ENCODE results near the gene CSRNP3.

Gene CSRNP3

GRCh38 chr2:165561516-165561915, 92.0 kb downstream of the CSRNP3 start:
- Histone ChIP-seq H3K4me3 (ENCODE audit: insufficient read length, low read depth) (no peak overlapping the region), H3K9ac (ENCODE audit: insufficient read length, low read depth) (no peak overlapping the region), H3K27me3 (ENCODE audit: insufficient read depth, insufficient read length) (no peaks in the 10 kb centered on the region), H3K4me1 (ENCODE audit: insufficient read depth, insufficient read length) (no peaks in the 10 kb centered on the region), H3K36me3 (ENCODE audit: insufficient read depth, insufficient read length, low read length) (no peaks in the 10 kb centered on the region), H3K9me3 (ENCODE audit: insufficient read depth, low read length) (no peaks in the 10 kb centered on the region)
- DNase-seq (ENCODE audit: low read depth, low spot score) = no peak
- TF ChIP-seq SUZ12 (IDR thresholded peaks at IDR 0.05; ENCODE audit: extremely low read depth, insufficient read depth, insufficient read length) (no peak), YY1 (IDR thresholded peaks at IDR 0.05; ENCODE audit: insufficient read depth, insufficient read length) (no peak), ZNF274 (IDR thresholded peaks at IDR 0.05; ENCODE audit: low read depth, low read length) (no peak)

- Histone ChIP-seq H3K9me3 (ENCODE audit: insufficient read depth, low read length) (no peaks in the 10 kb centered on the region), H3K36me3 (ENCODE audit: insufficient read depth, insufficient read length, low read length) (no peaks in the 10 kb centered on the region), H3K27me3 (ENCODE audit: insufficient read depth, insufficient read length) (no peaks in the 10 kb centered on the region), H3K9ac (ENCODE audit: insufficient read length, low read depth) (no peak overlapping the region), H3K4me3 (ENCODE audit: insufficient read length, low read depth) (no peak overlapping the region), H3K4me1 (ENCODE audit: insufficient read depth, insufficient read length) (no peaks in the 10 kb centered on the region)
- DNase-seq (ENCODE audit: low read depth, low spot score) = no peak
- TF ChIP-seq ZNF274 (IDR thresholded peaks at IDR 0.05; ENCODE audit: low read depth, low read length) = no peak
- no peak for TF ChIP-seq YY1 (IDR thresholded peaks at IDR 0.05; ENCODE audit: insufficient read depth, insufficient read length)
- TF ChIP-seq SUZ12 (IDR thresholded peaks at IDR 0.05; ENCODE audit: extremely low read depth, insufficient read depth, insufficient read length) = no peak
Observed at GRCh38 chr2:165562233-165562632, 92.7 kb downstream of the CSRNP3 start.

- no peaks in the 10 kb centered on the region for H3K27me3 ChIP-seq (ENCODE audit: insufficient read depth, insufficient read length)
- DNase-seq (ENCODE audit: low read depth, low spot score) = peak; percentile 11
- H3K36me3 ChIP-seq (ENCODE audit: insufficient read depth, insufficient read length, low read length) = no peaks in the 10 kb centered on the region
- H3K4me1 ChIP-seq (ENCODE audit: insufficient read depth, insufficient read length) = no peaks in the 10 kb centered on the region
- no peaks in the 10 kb centered on the region for H3K9me3 ChIP-seq (ENCODE audit: insufficient read depth, low read length)
- no peak overlapping the region for H3K4me3 ChIP-seq (ENCODE audit: insufficient read length, low read depth)
- TF ChIP-seq ZNF274 (IDR thresholded peaks at IDR 0.05; ENCODE audit: low read depth, low read length) (no peak), YY1 (IDR thresholded peaks at IDR 0.05; ENCODE audit: insufficient read depth, insufficient read length) (no peak), SUZ12 (IDR thresholded peaks at IDR 0.05; ENCODE audit: extremely low read depth, insufficient read depth, insufficient read length) (no peak)
- H3K9ac ChIP-seq (ENCODE audit: insufficient read length, low read depth) = no peak overlapping the region
Observed at GRCh38 chr2:165563468-165564225, 94.1 kb downstream of the CSRNP3 start.

- Histone ChIP-seq H3K4me3 (ENCODE audit: insufficient read length, low read depth) (no peak overlapping the region), H3K4me1 (ENCODE audit: insufficient read depth, insufficient read length) (no peaks in the 10 kb centered on the region), H3K9ac (ENCODE audit: insufficient read length, low read depth) (no peak overlapping the region), H3K27me3 (ENCODE audit: insufficient read depth, insufficient read length) (no peaks in the 10 kb centered on the region), H3K9me3 (ENCODE audit: insufficient read depth, low read length) (no peaks in the 10 kb centered on the region), H3K36me3 (ENCODE audit: insufficient read depth, insufficient read length, low read length) (no peaks in the 10 kb centered on the region)
- no peak for DNase-seq (ENCODE audit: low read depth, low spot score)
- TF ChIP-seq SUZ12 (IDR thresholded peaks at IDR 0.05; ENCODE audit: extremely low read depth, insufficient read depth, insufficient read length) = no peak
- TF ChIP-seq ZNF274 (IDR thresholded peaks at IDR 0.05; ENCODE audit: low read depth, low read length) = no peak
- no peak for TF ChIP-seq YY1 (IDR thresholded peaks at IDR 0.05; ENCODE audit: insufficient read depth, insufficient read length)
Observed at GRCh38 chr2:165566008-165566407, 96.5 kb downstream of the CSRNP3 start.

- DNase-seq (ENCODE audit: low read depth, low spot score) = no peak
- H3K4me1 ChIP-seq (ENCODE audit: insufficient read depth, insufficient read length) = no peaks in the 10 kb centered on the region
- H3K36me3 ChIP-seq (ENCODE audit: insufficient read depth, insufficient read length, low read length) = no peaks in the 10 kb centered on the region
- no peaks in the 10 kb centered on the region for H3K9me3 ChIP-seq (ENCODE audit: insufficient read depth, low read length)
- no peaks in the 10 kb centered on the region for H3K27me3 ChIP-seq (ENCODE audit: insufficient read depth, insufficient read length)
- H3K9ac ChIP-seq (ENCODE audit: insufficient read length, low read depth) = no peak overlapping the region
- H3K4me3 ChIP-seq (ENCODE audit: insufficient read length, low read depth) = no peak overlapping the region
- TF ChIP-seq YY1 (IDR thresholded peaks at IDR 0.05; ENCODE audit: insufficient read depth, insufficient read length) = no peak
- no peak for TF ChIP-seq SUZ12 (IDR thresholded peaks at IDR 0.05; ENCODE audit: extremely low read depth, insufficient read depth, insufficient read length)
- no peak for TF ChIP-seq ZNF274 (IDR thresholded peaks at IDR 0.05; ENCODE audit: low read depth, low read length)
Observed at GRCh38 chr2:165567273-165567672, 97.8 kb downstream of the CSRNP3 start.

GRCh38 chr2:165568361-165568760, 98.9 kb downstream of the CSRNP3 start:
- H3K9ac ChIP-seq (ENCODE audit: insufficient read length, low read depth) = no peak overlapping the region
- H3K36me3 ChIP-seq (ENCODE audit: insufficient read depth, insufficient read length, low read length) = no peaks in the 10 kb centered on the region
- TF ChIP-seq YY1 (IDR thresholded peaks at IDR 0.05; ENCODE audit: insufficient read depth, insufficient read length) (no peak), SUZ12 (IDR thresholded peaks at IDR 0.05; ENCODE audit: extremely low read depth, insufficient read depth, insufficient read length) (no peak), ZNF274 (IDR thresholded peaks at IDR 0.05; ENCODE audit: low read depth, low read length) (no peak)
- no peaks in the 10 kb centered on the region for H3K4me1 ChIP-seq (ENCODE audit: insufficient read depth, insufficient read length)
- H3K27me3 ChIP-seq (ENCODE audit: insufficient read depth, insufficient read length) = no peaks in the 10 kb centered on the region
- no peak overlapping the region for H3K4me3 ChIP-seq (ENCODE audit: insufficient read length, low read depth)
- no peaks in the 10 kb centered on the region for H3K9me3 ChIP-seq (ENCODE audit: insufficient read depth, low read length)
- DNase-seq (ENCODE audit: low read depth, low spot score) = no peak

GRCh38 chr2:165571477-165571876, 102.0 kb downstream of the CSRNP3 start:
- DNase-seq (ENCODE audit: low read depth, low spot score) = no peak
- no peaks in the 10 kb centered on the region for H3K9me3 ChIP-seq (ENCODE audit: insufficient read depth, low read length)
- no peak overlapping the region for H3K9ac ChIP-seq (ENCODE audit: insufficient read length, low read depth)
- H3K36me3 ChIP-seq (ENCODE audit: insufficient read depth, insufficient read length, low read length) = no peaks in the 10 kb centered on the region
- no peaks in the 10 kb centered on the region for H3K27me3 ChIP-seq (ENCODE audit: insufficient read depth, insufficient read length)
- TF ChIP-seq ZNF274 (IDR thresholded peaks at IDR 0.05; ENCODE audit: low read depth, low read length) = no peak
- TF ChIP-seq SUZ12 (IDR thresholded peaks at IDR 0.05; ENCODE audit: extremely low read depth, insufficient read depth, insufficient read length) = no peak
- no peak for TF ChIP-seq YY1 (IDR thresholded peaks at IDR 0.05; ENCODE audit: insufficient read depth, insufficient read length)
- no peaks in the 10 kb centered on the region for H3K4me1 ChIP-seq (ENCODE audit: insufficient read depth, insufficient read length)
- H3K4me3 ChIP-seq (ENCODE audit: insufficient read length, low read depth) = no peak overlapping the region

All from NT2/D1 (cell line).